Keratinocyte (primary cell): ENCODE measurements around the gene SAE1. TPM values are rescaled to one million over a fixed set of nuclear protein-coding genes. Genes with fewer than 3 reads are reported as not detected.

Source experiments
- DNase-seq: peaks from one replicate; pipeline ENCODE4 v3.0.0-alpha.2; 2011; ENCODE audit warnings: low read depth, missing footprints, low spot score
- FAIRE-seq: peaks from 2 replicates; lab custom pipeline; 2011; peaks lifted over from hg19 to GRCh38; lab: Jason Lieb, UNC
- H2AFZ ChIP-seq: 2 replicates; pipeline ENCODE4 v1.6.0; 2012; ENCODE audit warnings: low read length, control low read depth, inconsistent platforms; ENCODE audit not compliant: control insufficient read depth
- H3K27ac ChIP-seq: 2 replicates; pipeline ENCODE4 v1.5.1; 2011; ENCODE audit warnings: low read length; ENCODE audit not compliant: control insufficient read depth, insufficient read depth
- H3K27me3 ChIP-seq: 3 replicates; pipeline ENCODE4 v1.6.0; 2011; ENCODE audit warnings: low read length; ENCODE audit not compliant: control insufficient read depth, insufficient read depth; ENCODE audit errors: extremely low read depth
- H3K36me3 ChIP-seq, 2 experiments: 2 replicates in 1 of 2; 3 replicates in 1 of 2; pipeline ENCODE4 v1.5.1; 2011; ENCODE audit warnings: low read length in 2 of 2, mild to moderate bottlenecking in 1 of 2; ENCODE audit not compliant: control insufficient read depth in 2 of 2, insufficient read depth in 2 of 2; ENCODE audit errors: extremely low read depth in 1 of 2
- H3K4me1 ChIP-seq: 3 replicates; pipeline ENCODE4 v1.5.1; 2011; ENCODE audit warnings: low read length; ENCODE audit not compliant: control insufficient read depth, insufficient read depth; ENCODE audit errors: extremely low read depth
- H3K4me2 ChIP-seq: 3 replicates; pipeline ENCODE4 v1.6.0; 2011; ENCODE audit warnings: low read depth, low read length; ENCODE audit not compliant: control insufficient read depth, insufficient read depth; ENCODE audit errors: extremely low read depth
- H3K4me3 ChIP-seq, 3 experiments: fragments of 200-600 bp in 1 of 3; sonication (generic) in 1 of 3; 2 replicates in 2 of 3; 3 replicates in 1 of 3; pipeline ENCODE4 v1.5.1; 2011 to 2016; ENCODE audit warnings: low read length in 3 of 3, mild to moderate bottlenecking in 3 of 3, control low read depth in 2 of 3, inconsistent platforms in 1 of 3, low read depth in 1 of 3, mixed read lengths in 1 of 3, mixed run types in 1 of 3, moderate library complexity in 1 of 3; ENCODE audit not compliant: control insufficient read depth in 2 of 3, insufficient read depth in 2 of 3; ENCODE audit errors: extremely low read depth in 1 of 3
- H3K79me2 ChIP-seq: 2 replicates; pipeline ENCODE4 v1.6.0; 2012; ENCODE audit warnings: low read length; ENCODE audit not compliant: control insufficient read depth, insufficient read depth
- H3K9ac ChIP-seq: 3 replicates; pipeline ENCODE4 v1.6.0; 2011; ENCODE audit warnings: low read length; ENCODE audit not compliant: control insufficient read depth, insufficient read depth; ENCODE audit errors: extremely low read depth
- H3K9me1 ChIP-seq: 3 replicates; pipeline ENCODE4 v1.6.0; 2011; ENCODE audit warnings: low read length; ENCODE audit not compliant: control insufficient read depth, insufficient read depth; ENCODE audit errors: extremely low read depth
- H3K9me3 ChIP-seq: 2 replicates; pipeline ENCODE4 v1.5.1; 2012; ENCODE audit warnings: low read depth, low read length; ENCODE audit not compliant: control insufficient read depth
- H4K20me1 ChIP-seq: 3 replicates; pipeline ENCODE4 v1.6.0; 2011; ENCODE audit warnings: low read length; ENCODE audit not compliant: control insufficient read depth, insufficient read depth; ENCODE audit errors: extremely low read depth
- EZH2 ChIP-seq: IDR thresholded peaks from one replicate; pipeline ENCODE4 v1.6.1; 2012; ENCODE audit warnings: inconsistent platforms, mild to moderate bottlenecking, low read length, moderate library complexity
- dilution Hi-C: fragments of 300-500 bp; cut with MboI; formaldehyde crosslinking; loops from one replicate; pipeline ENCODE4 v1.7.0; 2020; ENCODE audit warnings: low sequenced_read_pairs; ENCODE audit not compliant: extremely low pct_ligation_motif_present
- polyA plus RNA-seq, 5 experiments: library from polyadenylated mRNA; depleted of rRNA in 3 of 5; stranded (reverse) in 3 of 5; stranded (forward) in 1 of 5; unstranded in 1 of 5; fragments of >200 nt; gene quantifications; 1 replicate in 1 of 5; 2 replicates in 3 of 5; 3 replicates in 1 of 5; pipeline versions ENCODE4 v1.2.1 to v1.2.3, GENCODE V29; 2011 to 2012; ENCODE audit warnings: missing spikeins in 2 of 5, low read depth in 1 of 5, low replicate concordance in 1 of 5
- TF ChIP-seq, protein P1 (sequence below), 3 experiments: IDR thresholded peaks in 1 of 3; conservative IDR thresholded peaks in 1 of 3; optimal IDR thresholded peaks in 1 of 3; 2 replicates in 2 of 3; 3 replicates in 1 of 3; pipeline versions ENCODE3 to v1.5.1; 2011; ENCODE audit warnings: low read length in 3 of 3, mild to moderate bottlenecking in 3 of 3, moderate library complexity in 2 of 3, control low read depth in 1 of 3, inconsistent platforms in 1 of 3; ENCODE audit not compliant: insufficient read depth in 2 of 3; ENCODE audit errors: extremely low read depth in 1 of 3

SAE1 gene
- polyA plus RNA-seq, 1 donor (not counting 4 experiments of a cell fraction or from before 2014, with no cell fraction given): 102 TPM

DNA sequence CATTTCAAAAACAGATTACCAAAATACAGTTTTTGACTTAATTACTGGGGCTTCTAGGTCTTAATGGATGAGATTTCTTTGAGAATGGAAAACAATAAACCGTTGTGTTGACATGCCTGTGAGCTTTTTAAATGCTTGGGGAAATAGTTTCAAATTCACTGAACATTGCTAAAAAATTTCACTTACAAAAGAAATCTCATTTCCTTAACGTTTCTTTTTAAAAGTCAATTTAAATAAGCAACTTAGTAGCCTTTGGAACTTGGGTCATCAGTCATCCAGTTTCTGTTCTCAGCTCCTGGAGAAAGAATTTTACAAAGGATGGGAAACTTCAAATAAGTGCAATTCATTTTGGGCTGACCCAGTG, 21.5 kb upstream of the SAE1 start:
- dilution Hi-C loops: no loop called here
- TF ChIP-seq, protein P1, sequence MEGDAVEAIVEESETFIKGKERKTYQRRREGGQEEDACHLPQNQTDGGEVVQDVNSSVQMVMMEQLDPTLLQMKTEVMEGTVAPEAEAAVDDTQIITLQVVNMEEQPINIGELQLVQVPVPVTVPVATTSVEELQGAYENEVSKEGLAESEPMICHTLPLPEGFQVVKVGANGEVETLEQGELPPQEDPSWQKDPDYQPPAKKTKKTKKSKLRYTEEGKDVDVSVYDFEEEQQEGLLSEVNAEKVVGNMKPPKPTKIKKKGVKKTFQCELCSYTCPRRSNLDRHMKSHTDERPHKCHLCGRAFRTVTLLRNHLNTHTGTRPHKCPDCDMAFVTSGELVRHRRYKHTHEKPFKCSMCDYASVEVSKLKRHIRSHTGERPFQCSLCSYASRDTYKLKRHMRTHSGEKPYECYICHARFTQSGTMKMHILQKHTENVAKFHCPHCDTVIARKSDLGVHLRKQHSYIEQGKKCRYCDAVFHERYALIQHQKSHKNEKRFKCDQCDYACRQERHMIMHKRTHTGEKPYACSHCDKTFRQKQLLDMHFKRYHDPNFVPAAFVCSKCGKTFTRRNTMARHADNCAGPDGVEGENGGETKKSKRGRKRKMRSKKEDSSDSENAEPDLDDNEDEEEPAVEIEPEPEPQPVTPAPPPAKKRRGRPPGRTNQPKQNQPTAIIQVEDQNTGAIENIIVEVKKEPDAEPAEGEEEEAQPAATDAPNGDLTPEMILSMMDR (optimal IDR thresholded peaks at IDR 0.05 in 1 of 3, IDR thresholded peaks at IDR 0.05 in 1 of 3, conservative IDR thresholded peaks at IDR 0.05 in 1 of 3; ENCODE audit: extremely low read depth in 1 of 3, insufficient read depth in 2 of 3, low read length in 3 of 3): no peak
- no peak for TF ChIP-seq EZH2
- peak overlapping the region; percentile 94 for H3K4me2 ChIP-seq
- H3K79me2 ChIP-seq: peaks cover 67% of the 10 kb centered on the region
- H3K9ac ChIP-seq: peak overlapping the region; percentile 99
- no peaks in the 10 kb centered on the region for H3K9me1 ChIP-seq
- peak overlapping the region in 2 of 3 experiments; percentile 89 to 94 for H3K4me3 ChIP-seq
- no peaks in the 10 kb centered on the region for H3K9me3 ChIP-seq
- H3K4me1 ChIP-seq: peaks cover 39% of the 10 kb centered on the region
- H3K27ac ChIP-seq: peak overlapping the region; percentile 99
- FAIRE-seq (no peak), DNase-seq (no peak)
- H2AFZ ChIP-seq: no peak overlapping the region
- no peaks in the 10 kb centered on the region for H3K27me3 ChIP-seq
- peaks cover 12 to 28% of the 10 kb centered on the region in 2 experiments for H3K36me3 ChIP-seq
- no peaks in the 10 kb centered on the region for H4K20me1 ChIP-seq

- Histone ChIP-seq H3K9ac (peak overlapping the region; percentile 99), H3K4me3 (peak overlapping the region; percentile 87 to 94 (median 89)), H3K4me2 (peak overlapping the region; percentile 94), H3K27ac (peak overlapping the region; percentile 99), H3K4me1 (peaks cover 42% of the 10 kb centered on the region), H2AFZ (no peak overlapping the region), H4K20me1 (no peaks in the 10 kb centered on the region), H3K79me2 (peaks cover 61% of the 10 kb centered on the region), H3K27me3 (no peaks in the 10 kb centered on the region), H3K36me3 (peaks cover 10 to 28% of the 10 kb centered on the region in 2 experiments), H3K9me3 (no peaks in the 10 kb centered on the region), H3K9me1 (no peaks in the 10 kb centered on the region)
- dilution Hi-C loops: no loop called here
- TF ChIP-seq, protein P1 (optimal IDR thresholded peaks at IDR 0.05 in 1 of 3, IDR thresholded peaks at IDR 0.05 in 1 of 3, conservative IDR thresholded peaks at IDR 0.05 in 1 of 3; ENCODE audit: extremely low read depth in 1 of 3, insufficient read depth in 2 of 3, low read length in 3 of 3): no peak
- no peak for TF ChIP-seq EZH2
- DNase-seq (no peak), FAIRE-seq (peak; percentile 76)
These were observed 20.9 kb upstream of the SAE1 start for GRCh38 chr19:47109541-47110375.
